HepG2 (cell line): Measurements from ENCODE around the gene SDK1. TPM values are rescaled to one million over a fixed set of nuclear protein-coding genes. Genes with fewer than 3 reads are reported as not detected.

ENCODE experiments used
- ATAC-seq: fragments of 200-7000 bp; cut with Tn5 transposase; 3 replicates; pipeline ENCODE4 v1.9.1; 2020; ENCODE audit warnings: mild to moderate bottlenecking, moderate library complexity
- BruUV-seq: library from RNA; stranded (reverse); fragments of 400-500 nt; replicated peaks from 2 replicates; lab custom pipeline; 2021; lab: Mats Ljungman, UMichigan
- CTCF ChIA-PET: fragments of 300-600 bp; formaldehyde crosslinking; extraction: SDS; loops from one replicate; lab custom pipeline; 2021; ENCODE audit warnings: low total read pairs, inconsistent platforms, low intra/inter-chr PET ratio; lab: Yijun Ruan, JAX
- POLR2A ChIA-PET: fragments of 350-600 bp; sonication (Branson Sonifier 250); formaldehyde crosslinking; loops from one replicate; lab custom pipeline; 2020; ENCODE audit warnings: antibody characterized with exemption, inconsistent platforms; lab: Yijun Ruan, JAX
- DNase-seq: peaks from one replicate; pipeline ENCODE4 v3.0.0-alpha.2; 2015; ENCODE audit warnings: low spot score
- FAIRE-seq: peaks from 3 replicates; lab custom pipeline; 2011; peaks lifted over from hg19 to GRCh38; lab: Jason Lieb, UNC
- H2AFZ ChIP-seq: one replicate; pipeline ENCODE4 v1.6.1; 2011; ENCODE audit warnings: low read length, inconsistent platforms
- H3K27ac ChIP-seq: fragments of 300-600 bp; 3 replicates; pipeline ENCODE4 v1.8.0; 2011; ENCODE audit warnings: mixed run types, mild to moderate bottlenecking, mixed read lengths, low read length, inconsistent platforms; ENCODE audit not compliant: insufficient read depth; ENCODE audit errors: extremely low read length
- H3K27me3 ChIP-seq, 2 experiments: fragments of 200-600 bp in 1 of 2; 2 replicates in 1 of 2; 3 replicates in 1 of 2; pipeline versions ENCODE4 v1.6.0 to v1.8.0; 2011; ENCODE audit warnings: low read length in 2 of 2, mild to moderate bottlenecking in 2 of 2, moderate library complexity in 2 of 2, inconsistent platforms in 1 of 2; ENCODE audit not compliant: insufficient read depth in 2 of 2, control insufficient read depth in 1 of 2
- H3K36me3 ChIP-seq, 2 experiments: fragments of 200-600 bp in 1 of 2; replicated peaks in 1 of 2; 2 replicates in 1 of 2; 3 replicates in 1 of 2; pipeline versions ENCODE4 v1.5.1 to v1.8.0; 2011; ENCODE audit warnings: low read length in 2 of 2, inconsistent platforms in 1 of 2; ENCODE audit not compliant: insufficient read depth in 2 of 2, control insufficient read depth in 1 of 2
- H3K4me1 ChIP-seq: 2 replicates; pipeline ENCODE4 v1.5.1; 2012; ENCODE audit warnings: low read length, inconsistent platforms; ENCODE audit not compliant: insufficient read depth
- H3K4me2 ChIP-seq: 2 replicates; pipeline ENCODE4 v1.6.0; 2011; ENCODE audit warnings: low read depth, low read length, inconsistent platforms
- H3K4me3 ChIP-seq, 3 experiments: fragments of 200-600 bp in 1 of 3; sonication (generic), shearing (Covaris generic) in 1 of 3; replicated peaks in 1 of 3; 2 replicates each; pipeline ENCODE4 v1.5.1; 2011 to 2016; ENCODE audit warnings: low read length in 3 of 3, inconsistent platforms in 2 of 3, low read depth in 2 of 3, mild to moderate bottlenecking in 2 of 3, control low read depth in 1 of 3, mixed read lengths in 1 of 3; ENCODE audit not compliant: insufficient read depth in 1 of 3
- H3K79me2 ChIP-seq: one replicate; pipeline ENCODE4 v1.6.1; 2011; ENCODE audit warnings: low read length, inconsistent platforms; ENCODE audit not compliant: insufficient read depth
- H3K9ac ChIP-seq: 2 replicates; pipeline ENCODE4 v1.6.0; 2011; ENCODE audit warnings: mild to moderate bottlenecking, low read depth, low read length, inconsistent platforms; ENCODE audit not compliant: insufficient read depth
- H3K9me3 ChIP-seq: 2 replicates; pipeline ENCODE4 v1.5.1; 2012; ENCODE audit warnings: mild to moderate bottlenecking, low read length
- H4K20me1 ChIP-seq: 2 replicates; pipeline ENCODE4 v1.6.0; 2011; ENCODE audit warnings: inconsistent platforms, mild to moderate bottlenecking, low read length, moderate library complexity; ENCODE audit not compliant: insufficient read depth
- ATF7 ChIP-seq, 2 experiments: fragments of 450-650 bp in 1 of 2; sonication (generic) in 1 of 2; formaldehyde crosslinking in 1 of 2; IDR thresholded peaks; 2 replicates each; pipeline versions ENCODE4 v1.4.0 to v1.6.1; 2016 to 2020; ENCODE audit warnings: antibody characterized with exemption in 1 of 2, mild to moderate bottlenecking in 1 of 2, missing genetic modification reagents in 1 of 2
- FOXA3 ChIP-seq: IDR thresholded peaks from 2 replicates; pipeline ENCODE4 v1.6.1; 2016; ENCODE audit warnings: missing genetic modification reagents, missing compliant biosample characterization
- IRF2 ChIP-seq: IDR thresholded peaks from 2 replicates; pipeline ENCODE4 v1.6.1; 2018; ENCODE audit warnings: missing genetic modification reagents, missing compliant biosample characterization
- MTA3 ChIP-seq: sonication (generic); formaldehyde crosslinking; IDR thresholded peaks from 2 replicates; pipeline ENCODE4 v1.4.0; 2020; ENCODE audit warnings: missing genetic modification reagents
- TFE3 ChIP-seq: IDR thresholded peaks from 2 replicates; pipeline ENCODE4 v1.6.1; 2016
- TOPORS ChIP-seq: sonication (generic); formaldehyde crosslinking; IDR thresholded peaks from 2 replicates; pipeline ENCODE4 v1.8.0; 2023; ENCODE audit warnings: mild to moderate bottlenecking, missing genetic modification reagents
- ZFP1 ChIP-seq: IDR thresholded peaks from 2 replicates; pipeline ENCODE4 v1.6.1; 2016
- WGBS: methylation state at CpG from one replicate; pipeline ENCODE4 v1.1.6; 2017; ENCODE audit warnings: low lambda C conversion rate; 5-methylcytosine and 5-hydroxymethylcytosine counted together
- in situ Hi-C: cut with HindIII; loops from 2 replicates; pipeline ENCODE4 v1.10.0; 2017; ENCODE audit warnings: low pct_unique_long_range_greater_than_20kb; ENCODE audit not compliant: extremely low pct_ligation_motif_present
- intact Hi-C: fragments of 100-400 bp; cut with micrococcal nuclease; formaldehyde crosslinking; loops from one replicate; pipeline ENCODE4 v1.10.0; 2022; ENCODE audit not compliant: unreplicated experiment
- polyA plus RNA-seq, 8 experiments: library from polyadenylated mRNA; depleted of rRNA in 3 of 8; stranded (reverse) in 7 of 8; unstranded in 1 of 8; fragments of >200 nt; fragmentation: Illumina TruSeq in 4 of 8; extraction: Trizol in 4 of 8; gene quantifications; 2 replicates each; pipeline versions ENCODE4 v1.2.1 to v1.2.3, GENCODE V29; 2011 to 2016; ENCODE audit warnings: low read depth in 4 of 8, missing spikeins in 1 of 8, mixed read lengths in 1 of 8; ENCODE audit not compliant: insufficient read depth in 1 of 8
- total RNA-seq, 5 experiments: library from RNA; depleted of rRNA; stranded (reverse); fragments of >200 nt; fragmentation: Illumina TruSeq; extraction: Trizol; gene quantifications; 2 replicates each; pipeline ENCODE4 v1.2.3, GENCODE V29; 2016; ENCODE audit warnings: low read depth in 1 of 5

SDK1 gene
- total and polyA plus RNA-seq, 2 of the 13 experiments (the other 11 are each of a cell fraction or from before 2014, with no cell fraction given): 0.35 to 2.4 TPM

GRCh38 chr7:4017785-4018184 lies 716.7 kb downstream of the SDK1 start:
- no peaks in the 10 kb centered on the region for H3K4me1 ChIP-seq
- intact Hi-C loops: no loop called here

GRCh38 chr7:4018601-4019316 lies 717.7 kb downstream of the SDK1 start:
- ChIA-PET CTCF (no interaction called here), POLR2A (no interaction called here)
- DNase-seq (no peak), FAIRE-seq (no peak), ATAC-seq (no peak)
- Histone ChIP-seq H3K27ac (no peak overlapping the region), H3K36me3 (no peaks in the 10 kb centered on the region), H4K20me1 (no peaks in the 10 kb centered on the region), H3K27me3 (no peaks in the 10 kb centered on the region), H3K9ac (no peak overlapping the region), H3K9me3 (peaks cover 12% of the 10 kb centered on the region), H3K4me1 (no peaks in the 10 kb centered on the region), H3K4me2 (no peak overlapping the region), H3K4me3 (no peak overlapping the region), H3K79me2 (no peaks in the 10 kb centered on the region), H2AFZ (no peak overlapping the region)
- TF ChIP-seq TFE3 (CRISPR knock-in tag): no peak
- TF ChIP-seq ZFP1: peak; percentile 99
- in situ Hi-C loops: no loop called here
- BruUV-seq: no TSS peak
- intact Hi-C loops: no loop called here
- WGBS: 95% methylated on average over 7 of the region's 7 CpGs

More at GRCh38 chr7:4017785-4018184, 716.7 kb downstream of the SDK1 start:
- FAIRE-seq (no peak), DNase-seq (no peak), ATAC-seq (no peak)
- Histone ChIP-seq H3K36me3 (no peaks in the 10 kb centered on the region), H3K9me3 (peaks cover 12% of the 10 kb centered on the region), H3K27me3 (no peaks in the 10 kb centered on the region), H3K4me3 (no peak overlapping the region), H3K4me2 (no peak overlapping the region), H3K27ac (no peak overlapping the region), H3K9ac (no peak overlapping the region), H3K79me2 (no peaks in the 10 kb centered on the region), H2AFZ (no peak overlapping the region), H4K20me1 (no peaks in the 10 kb centered on the region)
- POLR2A ChIA-PET: no interaction called here
- BruUV-seq: no TSS peak
- TF ChIP-seq TOPORS (CRISPR knock-in tag): no peak
- no peak for TF ChIP-seq FOXA3 (CRISPR knock-in tag)
- no peak for TF ChIP-seq ATF7 (IDR thresholded peaks at IDR 0.05)
- no peak for TF ChIP-seq ATF7 (CRISPR knock-in tag; IDR thresholded peaks at IDR 0.05)
- no peak for TF ChIP-seq IRF2 (CRISPR knock-in tag)
- no peak for TF ChIP-seq MTA3 (CRISPR knock-in tag)
- 95% methylated on average over 9 of the region's 9 CpGs for WGBS
- CTCF ChIA-PET: no interaction called here
- in situ Hi-C loops: no loop called here
